NCI-H524 treated with DMSO at 0.1 percent for 48 hours (cell line): ENCODE results near the gene TEC.
"Not testable (repeated sequence)": the region's sequence is repeated elsewhere in the genome, so short reads cannot be mapped to it uniquely, and the experiment has no call there.

ENCODE experiments used
- DNase-seq: peaks from one replicate; lab custom pipeline; 2025; lab: John Stamatoyannopoulos, UW

Gene TEC

DNA sequence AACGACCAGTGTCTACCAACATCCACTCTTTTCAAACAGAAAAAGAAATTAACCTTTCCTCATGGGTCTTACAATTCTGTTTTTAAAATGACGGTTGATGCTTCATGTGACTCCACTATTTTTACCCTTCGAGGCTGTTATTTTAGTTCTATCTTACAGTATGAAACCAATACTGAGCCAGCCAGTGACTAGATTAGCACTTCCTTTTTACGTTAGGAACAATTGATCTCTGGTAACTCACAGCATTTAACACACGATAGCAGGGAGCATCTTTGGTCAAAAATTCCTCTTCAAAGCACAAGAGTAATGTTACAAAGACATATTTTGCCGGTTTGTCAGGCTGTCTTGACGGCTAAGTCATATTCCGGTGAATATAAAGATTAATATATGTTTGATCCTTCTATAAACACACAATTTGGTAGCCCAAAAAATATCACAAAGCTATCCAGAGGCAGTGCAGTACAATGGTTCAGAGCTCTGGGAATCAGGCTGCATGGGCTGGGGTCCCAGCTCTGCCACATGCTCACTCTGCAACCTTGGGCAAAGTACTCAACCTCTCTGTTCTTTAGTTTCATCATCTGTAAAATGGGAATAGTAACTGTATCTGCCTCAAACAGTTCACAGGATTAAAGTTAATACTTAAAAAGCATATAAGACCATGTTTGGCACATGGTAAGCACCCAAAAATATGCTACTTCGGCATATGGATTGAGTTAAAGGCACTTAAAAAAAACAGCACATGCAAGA is 72.7 kb downstream of the TEC start:
- DNase-seq, result no peak

DNA sequence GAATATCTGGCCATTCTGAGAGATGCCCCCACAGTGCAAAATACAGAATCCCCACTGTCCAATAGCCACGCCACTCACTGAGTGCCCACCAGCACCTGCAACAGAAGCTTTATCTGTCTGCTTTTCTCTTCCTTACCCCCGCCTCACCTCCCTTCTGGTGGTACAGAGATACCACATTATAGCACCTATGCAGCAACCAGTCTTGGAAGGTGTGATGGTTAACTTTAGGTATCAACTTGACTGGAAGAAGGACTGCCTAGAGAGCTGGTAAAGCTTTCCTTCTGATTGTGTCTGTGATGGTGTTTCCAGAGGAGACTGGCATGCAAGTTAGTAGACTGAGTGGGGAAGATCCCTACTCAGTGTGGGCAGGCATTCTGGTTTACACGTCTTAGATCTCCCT is 73.8 kb downstream of the TEC start:
- DNase-seq, result no peak

DNA sequence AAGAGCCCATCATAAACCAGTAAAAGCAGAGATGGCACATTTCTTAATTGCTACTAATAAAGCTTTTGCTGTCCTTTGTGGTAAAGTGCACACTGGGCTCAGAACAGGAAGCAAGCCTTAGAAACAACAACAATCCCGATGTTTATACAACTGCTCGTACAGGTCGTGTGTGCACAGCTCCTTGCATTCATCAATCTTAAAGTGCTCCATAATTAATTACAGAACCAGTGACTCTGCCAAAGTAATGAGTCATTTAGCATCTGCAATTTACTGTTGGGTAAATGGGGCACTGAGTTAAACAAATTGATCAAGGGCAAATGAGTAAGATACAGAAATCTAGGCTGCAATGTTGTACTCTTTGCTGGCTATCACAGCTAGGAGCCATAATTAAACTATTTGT is 74.3 kb downstream of the TEC start:
- no peak for DNase-seq

DNA sequence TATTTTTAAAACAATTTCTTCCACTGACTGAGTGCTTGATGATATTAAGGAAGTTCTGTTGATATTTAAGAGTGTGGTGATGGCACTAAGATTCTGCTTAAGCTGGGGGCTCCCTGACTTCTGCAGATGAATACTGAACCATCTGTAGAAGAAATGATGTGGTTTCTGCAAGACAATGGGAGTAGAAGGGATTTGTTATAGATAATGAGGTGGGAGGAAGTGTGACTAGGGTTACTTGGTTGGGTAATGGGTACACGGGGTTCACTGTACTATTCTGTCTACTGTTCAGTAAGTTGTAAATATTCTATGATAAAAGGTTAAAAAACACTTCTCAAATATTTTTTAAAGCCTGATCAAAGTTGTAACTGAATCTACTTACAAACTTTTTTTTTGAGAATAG is 74.7 kb downstream of the TEC start:
- no peak for DNase-seq

GRCh38 chr4:48193921-48194468 is 75.6 kb downstream of the TEC start:
- no peak for DNase-seq

DNA sequence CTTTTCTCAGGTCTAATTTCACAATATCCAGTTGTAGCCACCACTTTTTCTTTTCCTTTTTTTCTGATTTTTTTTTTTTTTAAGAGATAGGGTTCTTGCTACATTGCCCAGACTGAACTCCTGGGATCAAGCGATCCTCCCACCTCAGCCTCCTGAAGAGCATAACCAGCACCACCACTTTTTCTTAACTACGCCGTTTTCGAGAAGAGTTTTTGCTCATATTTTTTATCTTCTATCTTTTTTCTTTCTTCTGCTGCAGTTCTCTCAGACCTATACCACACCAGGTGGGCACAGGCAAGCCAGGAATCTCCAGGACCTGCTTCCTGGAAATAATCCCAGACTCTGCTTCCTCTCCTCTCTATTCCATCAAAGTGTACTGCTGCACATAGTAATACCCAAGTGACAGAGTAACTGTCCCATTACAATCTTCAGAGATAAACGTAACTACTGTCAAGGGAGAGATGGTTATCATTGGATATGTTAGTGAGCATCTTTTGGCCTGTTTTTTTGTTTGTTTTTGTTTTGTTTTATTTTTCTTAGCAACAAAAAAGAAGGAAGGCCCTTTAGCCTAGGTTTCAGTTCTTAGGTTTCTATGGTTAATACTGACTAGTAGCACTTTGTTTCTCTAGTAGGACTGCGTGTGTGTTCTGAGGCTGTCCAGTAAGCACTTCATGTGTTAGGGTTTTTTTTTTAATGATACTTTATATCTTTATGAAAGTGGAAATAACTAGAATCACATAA is 76.4 kb downstream of the TEC start:
- DNase-seq, result no peak

- no peak for DNase-seq
Measured at GRCh38 chr4:48191758-48192157, 77.9 kb downstream of the TEC start.

- DNase-seq, result no peak
Measured at GRCh38 chr4:48190839-48191238, 78.8 kb downstream of the TEC start.

DNA sequence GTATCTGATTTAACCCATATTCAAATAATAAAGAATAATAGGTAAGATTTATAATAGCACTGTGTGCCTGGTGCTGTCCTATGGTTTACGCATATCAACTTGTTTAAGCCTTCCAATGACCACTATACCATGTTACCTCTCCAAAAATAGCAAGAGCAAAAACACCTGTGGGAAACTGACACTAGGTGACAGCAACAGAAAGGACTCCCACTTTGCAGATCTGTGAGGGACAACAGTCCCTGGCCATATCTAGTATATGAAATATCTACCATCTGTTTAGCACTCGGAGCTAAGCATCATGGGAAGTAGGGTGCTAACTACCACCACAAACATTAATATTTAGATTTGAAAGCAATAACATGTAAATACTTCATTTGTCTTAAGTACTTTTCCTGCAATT is 79.9 kb downstream of the TEC start:
- no peak for DNase-seq

- DNase-seq, result no peak
Measured at GRCh38 chr4:48188390-48188789, 81.2 kb downstream of the TEC start.

- no peak for DNase-seq
Measured at GRCh38 chr4:48187813-48188212, 81.8 kb downstream of the TEC start.

DNA sequence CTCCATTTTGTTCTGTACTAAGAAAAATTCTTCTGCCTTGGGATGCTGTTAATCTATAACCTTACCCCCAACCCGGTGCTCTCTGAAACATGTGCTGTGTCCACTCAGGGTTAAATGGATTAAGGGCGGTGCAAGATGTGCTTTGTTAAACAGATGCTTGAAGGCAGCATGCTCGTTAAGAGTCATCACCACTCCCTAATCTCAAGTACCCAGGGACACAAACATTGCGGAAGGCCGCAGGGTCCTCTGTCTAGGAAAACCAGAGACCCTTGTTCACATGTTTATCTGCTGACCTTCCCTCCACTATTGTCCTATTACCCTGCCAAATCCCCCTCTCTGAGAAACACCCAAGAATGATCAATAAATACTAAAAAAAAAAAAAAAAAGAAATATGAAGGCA is 82.6 kb downstream of the TEC start:
- DNase-seq, result not testable (repeated sequence)

- DNase-seq, result not testable (repeated sequence)
Measured at GRCh38 chr4:48186394-48186793, 83.2 kb downstream of the TEC start.

DNA sequence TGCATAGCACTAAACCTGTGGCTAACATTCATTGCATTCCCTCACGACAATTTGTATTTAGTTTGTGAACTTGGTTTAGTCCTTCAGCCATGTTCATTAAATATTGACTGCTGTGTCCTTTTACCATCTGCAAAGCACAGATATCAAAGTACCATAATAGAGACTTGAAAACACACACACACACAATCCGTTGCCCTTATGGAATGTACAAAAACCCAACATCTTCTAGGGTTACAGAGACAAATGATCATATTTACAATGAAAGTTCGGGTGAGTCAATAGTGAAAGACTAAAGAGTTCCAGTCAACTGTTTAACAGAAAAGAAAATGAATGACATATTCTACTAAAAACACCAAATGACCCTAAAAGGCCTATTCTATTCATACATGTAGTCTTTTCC is 84.8 kb downstream of the TEC start:
- DNase-seq, result no peak

DNA sequence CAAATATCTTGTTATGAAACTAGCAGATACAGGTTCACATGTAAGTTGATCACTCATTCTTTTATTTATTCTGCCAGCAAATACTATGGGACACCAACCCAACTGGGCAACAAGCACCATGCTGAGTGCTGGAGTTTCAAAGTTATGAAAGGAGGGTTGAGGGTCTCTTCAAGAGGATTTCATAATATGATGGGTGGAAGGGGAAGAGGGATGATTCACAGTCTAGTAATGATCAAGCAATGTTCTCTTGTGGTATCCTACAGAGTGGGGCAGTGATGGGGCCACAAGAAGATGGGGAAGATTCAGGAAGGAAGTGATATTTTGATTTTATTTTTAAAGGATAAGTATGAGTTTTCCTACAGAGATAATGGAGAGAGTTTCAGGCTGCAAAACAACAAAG is 89.4 kb downstream of the TEC start:
- no peak for DNase-seq

DNA sequence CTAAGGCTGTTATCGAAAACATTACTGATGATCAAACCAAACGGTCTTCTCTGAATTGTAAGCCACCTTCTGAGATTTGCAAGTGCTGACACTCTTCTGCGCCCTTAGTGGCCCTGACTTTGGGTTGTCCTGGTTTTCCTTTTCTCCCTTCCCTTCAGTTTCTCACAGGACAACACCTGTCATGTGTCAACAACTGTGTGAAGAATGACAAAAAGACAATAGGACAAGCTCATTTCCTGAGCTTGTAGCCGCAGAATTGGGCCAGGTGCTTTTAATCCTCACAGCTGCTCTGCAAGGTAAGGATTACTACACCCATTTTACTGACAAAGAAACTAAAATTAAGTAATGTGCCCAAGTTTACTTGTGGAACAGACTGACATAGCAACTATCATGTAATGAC is 90.7 kb downstream of the TEC start:
- no peak for DNase-seq

GRCh38 chr4:48175806-48176205 is 93.8 kb downstream of the TEC start:
- DNase-seq, result no peak

GRCh38 chr4:48175328-48175727 is 94.3 kb downstream of the TEC start:
- no peak for DNase-seq

GRCh38 chr4:48173056-48173991 is 96.3 kb downstream of the TEC start:
- no peak for DNase-seq

- DNase-seq, result no peak
Measured at GRCh38 chr4:48172651-48173050, 97.0 kb downstream of the TEC start.

- DNase-seq, result no peak
Measured at GRCh38 chr4:48169636-48170035, 100.0 kb downstream of the TEC start.

DNA sequence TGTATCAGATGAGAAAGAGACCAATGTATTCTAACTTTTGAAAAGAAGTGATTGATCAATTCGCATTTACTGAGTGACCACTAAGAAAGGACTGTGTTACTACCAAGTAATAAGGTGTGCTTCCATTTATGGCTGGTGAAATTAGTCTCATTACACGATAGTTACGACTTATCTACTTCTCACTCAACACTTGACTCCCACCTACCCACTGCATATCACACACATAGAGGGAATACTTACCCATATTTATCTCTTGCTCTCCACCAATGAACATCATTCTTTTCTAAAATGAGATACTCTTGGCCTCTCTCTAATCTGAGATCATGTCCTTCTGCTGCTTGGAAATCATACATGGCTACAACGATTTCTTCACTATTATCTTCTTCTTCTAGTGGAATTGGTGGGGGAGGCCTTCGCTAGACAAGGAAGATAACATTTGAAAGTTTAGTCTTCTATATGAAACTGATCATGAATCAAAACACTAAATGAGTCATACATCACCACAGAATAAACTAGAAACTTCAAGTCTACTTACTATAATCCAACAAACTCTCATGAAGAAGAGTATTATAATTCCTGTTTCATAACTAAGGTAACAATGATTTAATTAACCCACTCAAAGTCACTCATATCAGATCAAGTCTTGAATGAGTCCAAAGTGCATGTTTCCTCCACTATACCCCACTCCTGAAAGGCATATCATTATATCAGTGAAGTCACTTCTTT is 101.9 kb downstream of the TEC start:
- no peak for DNase-seq
